ENCODE results near the gene ELP2.

- no peak for TF ChIP-seq CTCF (IDR thresholded peaks at IDR 0.05)
- TF ChIP-seq, protein P1, sequence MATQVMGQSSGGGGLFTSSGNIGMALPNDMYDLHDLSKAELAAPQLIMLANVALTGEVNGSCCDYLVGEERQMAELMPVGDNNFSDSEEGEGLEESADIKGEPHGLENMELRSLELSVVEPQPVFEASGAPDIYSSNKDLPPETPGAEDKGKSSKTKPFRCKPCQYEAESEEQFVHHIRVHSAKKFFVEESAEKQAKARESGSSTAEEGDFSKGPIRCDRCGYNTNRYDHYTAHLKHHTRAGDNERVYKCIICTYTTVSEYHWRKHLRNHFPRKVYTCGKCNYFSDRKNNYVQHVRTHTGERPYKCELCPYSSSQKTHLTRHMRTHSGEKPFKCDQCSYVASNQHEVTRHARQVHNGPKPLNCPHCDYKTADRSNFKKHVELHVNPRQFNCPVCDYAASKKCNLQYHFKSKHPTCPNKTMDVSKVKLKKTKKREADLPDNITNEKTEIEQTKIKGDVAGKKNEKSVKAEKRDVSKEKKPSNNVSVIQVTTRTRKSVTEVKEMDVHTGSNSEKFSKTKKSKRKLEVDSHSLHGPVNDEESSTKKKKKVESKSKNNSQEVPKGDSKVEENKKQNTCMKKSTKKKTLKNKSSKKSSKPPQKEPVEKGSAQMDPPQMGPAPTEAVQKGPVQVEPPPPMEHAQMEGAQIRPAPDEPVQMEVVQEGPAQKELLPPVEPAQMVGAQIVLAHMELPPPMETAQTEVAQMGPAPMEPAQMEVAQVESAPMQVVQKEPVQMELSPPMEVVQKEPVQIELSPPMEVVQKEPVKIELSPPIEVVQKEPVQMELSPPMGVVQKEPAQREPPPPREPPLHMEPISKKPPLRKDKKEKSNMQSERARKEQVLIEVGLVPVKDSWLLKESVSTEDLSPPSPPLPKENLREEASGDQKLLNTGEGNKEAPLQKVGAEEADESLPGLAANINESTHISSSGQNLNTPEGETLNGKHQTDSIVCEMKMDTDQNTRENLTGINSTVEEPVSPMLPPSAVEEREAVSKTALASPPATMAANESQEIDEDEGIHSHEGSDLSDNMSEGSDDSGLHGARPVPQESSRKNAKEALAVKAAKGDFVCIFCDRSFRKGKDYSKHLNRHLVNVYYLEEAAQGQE (IDR thresholded peaks at IDR 0.05; ENCODE audit: low read depth, low read length), result no peak
- TF ChIP-seq GATA2 (CRISPR knock-in tag; IDR thresholded peaks at IDR 0.05), result no peak
- no peak for TF ChIP-seq POLR2AphosphoS5 (IDR thresholded peaks at IDR 0.05; ENCODE audit: low read depth, low read length)
- no peak for TF ChIP-seq FOXM1 (IDR thresholded peaks at IDR 0.05; ENCODE audit: low read depth)
- no peak for TF ChIP-seq EP300 (IDR thresholded peaks at IDR 0.05; ENCODE audit: borderline replicate concordance in 1 of 2, low read depth in 1 of 2, low read length in 1 of 2)
- TF ChIP-seq, protein P2, sequence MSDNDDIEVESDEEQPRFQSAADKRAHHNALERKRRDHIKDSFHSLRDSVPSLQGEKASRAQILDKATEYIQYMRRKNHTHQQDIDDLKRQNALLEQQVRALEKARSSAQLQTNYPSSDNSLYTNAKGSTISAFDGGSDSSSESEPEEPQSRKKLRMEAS (IDR thresholded peaks at IDR 0.05; ENCODE audit: low read depth), result no peak
- TF ChIP-seq EZH2phosphoT487 (IDR thresholded peaks at IDR 0.05; ENCODE audit: borderline replicate concordance, low read depth), result no peak
- no peak for TF ChIP-seq RAD21 (IDR thresholded peaks at IDR 0.05; ENCODE audit: low read length)
Measured at GRCh38 chr18:36153771-36154170, 24.1 kb downstream of the ELP2 start.
